HCT116 (cell line): ENCODE measurements around the gene ARHGEF40. TPM values are rescaled to one million over a fixed set of nuclear protein-coding genes. Genes with fewer than 3 reads are reported as not detected.

Experiments
- ATAC-seq: fragments of 200-7000 bp; cut with Tn5 transposase; 2 replicates; pipeline ENCODE4 v1.9.1; 2020; ENCODE audit warnings: mild to moderate bottlenecking, moderate library complexity
- BruUV-seq: library from RNA; stranded (reverse); fragments of 400-500 nt; replicated peaks from 2 replicates; lab custom pipeline; 2021; lab: Mats Ljungman, UMichigan
- CTCF ChIA-PET: fragments of 300-600 bp; sonication (Branson Sonifier 250); formaldehyde crosslinking; loops from one replicate; lab custom pipeline; 2021; ENCODE audit warnings: antibody characterized with exemption; lab: Charles Lee
- POLR2A ChIA-PET: fragments of 300-600, 350-600 bp; sonication (Branson Sonifier 250); formaldehyde crosslinking; loops from one replicate; lab custom pipeline; 2021; ENCODE audit warnings: antibody characterized with exemption; lab: Charles Lee
- RAD21 ChIA-PET, 2 experiments: fragments of 300-600 bp; sonication (Branson Sonifier 250); formaldehyde crosslinking; loops; one replicate each; lab custom pipeline; 2023; ENCODE audit warnings: low total read pairs in 2 of 2; ENCODE audit not compliant: uncharacterized antibody in 2 of 2, unreplicated experiment in 2 of 2, low non-redundant PET in 1 of 2; lab: Charles Lee
- DNase-seq: peaks from one replicate; pipeline ENCODE4 v3.0.0-alpha.2; 2010; ENCODE audit warnings: low read depth, low spot score
- H2AFZ ChIP-seq: fragments of 200-600 bp; shearing (Covaris generic), sonication (generic); 2 replicates; pipeline ENCODE4 v1.6.1; 2017; ENCODE audit warnings: low read depth, mixed run types, mixed read lengths, antibody characterized with exemption, low read length; ENCODE audit not compliant: poor library complexity, severe bottlenecking
- H3K27ac ChIP-seq: 2 replicates; pipeline ENCODE4 v1.5.1; 2012; ENCODE audit warnings: low read depth, low read length
- H3K27me3 ChIP-seq: fragments of 200-600 bp; sonication (generic); 2 replicates; pipeline ENCODE4 v1.6.1; 2016; ENCODE audit warnings: mixed run types, low read length, mixed read lengths; ENCODE audit not compliant: insufficient read depth
- H3K36me3 ChIP-seq, 2 experiments: fragments of 200-500 bp in 1 of 2; fragments of 200-600 bp in 1 of 2; sonication (Bioruptor generic) in 1 of 2; sonication (generic) in 1 of 2; 2 replicates each; pipeline versions ENCODE4 v1.5.1 to v1.6.1; 2014 to 2016; ENCODE audit warnings: low read length in 2 of 2, inconsistent platforms in 1 of 2, mixed read lengths in 1 of 2, mixed run types in 1 of 2; ENCODE audit not compliant: insufficient read depth in 2 of 2, control insufficient read depth in 1 of 2
- H3K4me1 ChIP-seq, 2 experiments: fragments of 200-600 bp in 1 of 2; sonication (generic) in 1 of 2; 2 replicates each; pipeline versions ENCODE4 v1.5.1 to v1.6.1; 2012 to 2017; ENCODE audit warnings: low read length in 2 of 2, inconsistent platforms in 1 of 2, mild to moderate bottlenecking in 1 of 2, mixed read lengths in 1 of 2, mixed run types in 1 of 2, moderate library complexity in 1 of 2; ENCODE audit not compliant: insufficient read depth in 2 of 2, control insufficient read depth in 1 of 2
- H3K4me2 ChIP-seq: fragments of 200-600 bp; sonication (generic); 2 replicates; pipeline ENCODE4 v1.6.1; 2017; ENCODE audit warnings: mixed run types, low read length, mixed read lengths
- H3K4me3 ChIP-seq, 2 experiments: fragments of 200-600 bp in 1 of 2; sonication (generic) in 1 of 2; replicated peaks in 1 of 2; 2 replicates each; pipeline ENCODE4 v1.5.1; 2011 to 2016; ENCODE audit warnings: low read length in 2 of 2, control low read depth in 1 of 2, low read depth in 1 of 2, mild to moderate bottlenecking in 1 of 2, mixed read lengths in 1 of 2, mixed run types in 1 of 2
- H3K79me2 ChIP-seq: fragments of 200-600 bp; sonication (generic); 2 replicates; pipeline ENCODE4 v1.6.1; 2017; ENCODE audit warnings: mild to moderate bottlenecking, mixed run types, low read length, moderate library complexity, mixed read lengths; ENCODE audit not compliant: insufficient read depth
- H3K9ac ChIP-seq: fragments of 200-600 bp; sonication (generic); 2 replicates; pipeline ENCODE4 v1.6.1; 2016; ENCODE audit warnings: low read length, mixed read lengths
- H3K9me2 ChIP-seq: fragments of 200-600 bp; sonication (generic), shearing (Covaris generic); 2 replicates; pipeline ENCODE4 v1.6.1; 2017; ENCODE audit warnings: mixed run types, mild to moderate bottlenecking, moderate library complexity; ENCODE audit not compliant: insufficient read depth
- H3K9me3 ChIP-seq, 2 experiments: fragments of 200-500 bp in 1 of 2; fragments of 200-600 bp in 1 of 2; sonication (Bioruptor generic) in 1 of 2; sonication (generic) in 1 of 2; 2 replicates each; pipeline ENCODE4 v1.6.1; 2014 to 2017; ENCODE audit warnings: low read length in 2 of 2, mixed read lengths in 2 of 2, inconsistent platforms in 1 of 2, low read depth in 1 of 2, mild to moderate bottlenecking in 1 of 2, mixed run types in 1 of 2, moderate library complexity in 1 of 2; ENCODE audit not compliant: control insufficient read depth in 1 of 2, insufficient read depth in 1 of 2
- H4K20me1 ChIP-seq: fragments of 200-600 bp; sonication (generic), shearing (Covaris generic); 2 replicates; pipeline ENCODE4 v1.6.1; 2017; ENCODE audit warnings: mixed run types, mild to moderate bottlenecking, moderate library complexity; ENCODE audit not compliant: insufficient read depth
- RAD21 ChIP-seq: IDR thresholded peaks from 2 replicates; pipeline ENCODE4 v1.6.1; 2012; ENCODE audit warnings: low read depth, mild to moderate bottlenecking
- intact Hi-C: fragments of 100-400 bp; cut with micrococcal nuclease; formaldehyde crosslinking; loops from 2 replicates; pipeline ENCODE4 v1.10.0; 2022
- total RNA-seq: library from RNA; stranded (reverse); gene quantifications from one replicate; pipeline ENCODE4 v1.2.1, GENCODE V29; 2021; ENCODE audit not compliant: unreplicated experiment
- TF ChIP-seq, protein P1 (sequence below), 3 experiments: fragments of 200-600 bp in 1 of 3; sonication (generic) in 1 of 3; IDR thresholded peaks in 2 of 3; conservative IDR thresholded peaks in 1 of 3; 2 replicates each; pipeline ENCODE4 v1.5.1; 2012 to 2017; ENCODE audit warnings: low read depth in 2 of 3, low read length in 2 of 3, antibody characterized with exemption in 1 of 3, borderline replicate concordance in 1 of 3, control low read depth in 1 of 3, mild to moderate bottlenecking in 1 of 3, mixed read lengths in 1 of 3, mixed run types in 1 of 3, moderate library complexity in 1 of 3; ENCODE audit not compliant: insufficient read depth in 1 of 3
- TF ChIP-seq, protein P2 (sequence below): IDR thresholded peaks from 2 replicates; pipeline ENCODE4 v1.6.1; 2011; ENCODE audit warnings: mild to moderate bottlenecking, low read length, moderate library complexity; ENCODE audit not compliant: insufficient replicate concordance; ENCODE audit errors: extremely low read depth

The ARHGEF40 gene
- total RNA-seq, 1 experiment from 2014 or later: 6.3 TPM

DNA sequence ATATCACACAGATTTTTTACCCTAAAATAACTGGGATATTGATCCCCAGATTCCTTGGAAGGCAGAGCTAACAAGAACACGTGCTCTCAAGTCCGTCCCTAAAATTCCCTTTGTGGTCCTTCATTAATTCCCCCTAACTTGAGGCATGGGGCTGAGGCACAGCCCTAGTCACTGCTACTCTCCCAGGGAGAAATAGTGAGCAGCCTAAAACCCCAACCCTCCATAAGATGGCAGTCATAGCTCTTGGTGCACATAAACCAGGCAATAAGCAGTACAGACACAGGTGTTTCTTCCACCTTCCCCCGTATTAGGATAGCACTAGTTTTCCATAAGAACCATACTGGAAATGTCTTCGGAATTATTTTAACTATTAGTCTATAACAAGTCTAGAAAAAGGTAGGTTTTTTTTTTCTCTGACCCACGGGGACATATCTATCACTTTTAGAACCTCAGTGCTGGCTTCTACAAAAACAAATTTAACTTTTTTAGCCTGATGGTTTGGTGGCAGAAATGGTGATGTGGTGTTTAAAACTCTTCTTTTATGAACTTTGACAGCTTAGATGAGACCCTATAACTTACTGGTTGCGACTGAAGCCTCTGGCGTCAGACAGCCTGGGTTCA is 3.1 kb upstream of the ARHGEF40 start:
- peak; percentile 41 for ATAC-seq
- ChIA-PET RAD21 (interaction anchor here (0.9 to 1.3 kb wide), 3 partner anchors 23 to 38 kb away, joined by 3 to 8 read pairs (median 3); no protein-coding TSS in a partner anchor), CTCF (interaction anchor here (0.6 to 3.2 kb wide), 7 partner anchors 20 to 52 kb away, joined by 3 to 59 read pairs (median 5); no protein-coding TSS in a partner anchor), POLR2A (interaction anchor here (0.8 to 2.6 kb wide), 2 partner anchors 38 to 52 kb away, joined by 3 to 14 read pairs; no protein-coding TSS in a partner anchor)
- TF ChIP-seq, protein P1, sequence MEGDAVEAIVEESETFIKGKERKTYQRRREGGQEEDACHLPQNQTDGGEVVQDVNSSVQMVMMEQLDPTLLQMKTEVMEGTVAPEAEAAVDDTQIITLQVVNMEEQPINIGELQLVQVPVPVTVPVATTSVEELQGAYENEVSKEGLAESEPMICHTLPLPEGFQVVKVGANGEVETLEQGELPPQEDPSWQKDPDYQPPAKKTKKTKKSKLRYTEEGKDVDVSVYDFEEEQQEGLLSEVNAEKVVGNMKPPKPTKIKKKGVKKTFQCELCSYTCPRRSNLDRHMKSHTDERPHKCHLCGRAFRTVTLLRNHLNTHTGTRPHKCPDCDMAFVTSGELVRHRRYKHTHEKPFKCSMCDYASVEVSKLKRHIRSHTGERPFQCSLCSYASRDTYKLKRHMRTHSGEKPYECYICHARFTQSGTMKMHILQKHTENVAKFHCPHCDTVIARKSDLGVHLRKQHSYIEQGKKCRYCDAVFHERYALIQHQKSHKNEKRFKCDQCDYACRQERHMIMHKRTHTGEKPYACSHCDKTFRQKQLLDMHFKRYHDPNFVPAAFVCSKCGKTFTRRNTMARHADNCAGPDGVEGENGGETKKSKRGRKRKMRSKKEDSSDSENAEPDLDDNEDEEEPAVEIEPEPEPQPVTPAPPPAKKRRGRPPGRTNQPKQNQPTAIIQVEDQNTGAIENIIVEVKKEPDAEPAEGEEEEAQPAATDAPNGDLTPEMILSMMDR (IDR thresholded peaks at IDR 0.05 in 2 of 3, conservative IDR thresholded peaks at IDR 0.05 in 1 of 3; ENCODE audit: borderline replicate concordance in 1 of 3, insufficient read depth in 1 of 3, low read depth in 2 of 3, low read length in 2 of 3): peak; percentile 30 to 52 (median 40); a peak in 4 of 6 replicates
- TF ChIP-seq RAD21: peak; percentile 57
- TF ChIP-seq, protein P2, sequence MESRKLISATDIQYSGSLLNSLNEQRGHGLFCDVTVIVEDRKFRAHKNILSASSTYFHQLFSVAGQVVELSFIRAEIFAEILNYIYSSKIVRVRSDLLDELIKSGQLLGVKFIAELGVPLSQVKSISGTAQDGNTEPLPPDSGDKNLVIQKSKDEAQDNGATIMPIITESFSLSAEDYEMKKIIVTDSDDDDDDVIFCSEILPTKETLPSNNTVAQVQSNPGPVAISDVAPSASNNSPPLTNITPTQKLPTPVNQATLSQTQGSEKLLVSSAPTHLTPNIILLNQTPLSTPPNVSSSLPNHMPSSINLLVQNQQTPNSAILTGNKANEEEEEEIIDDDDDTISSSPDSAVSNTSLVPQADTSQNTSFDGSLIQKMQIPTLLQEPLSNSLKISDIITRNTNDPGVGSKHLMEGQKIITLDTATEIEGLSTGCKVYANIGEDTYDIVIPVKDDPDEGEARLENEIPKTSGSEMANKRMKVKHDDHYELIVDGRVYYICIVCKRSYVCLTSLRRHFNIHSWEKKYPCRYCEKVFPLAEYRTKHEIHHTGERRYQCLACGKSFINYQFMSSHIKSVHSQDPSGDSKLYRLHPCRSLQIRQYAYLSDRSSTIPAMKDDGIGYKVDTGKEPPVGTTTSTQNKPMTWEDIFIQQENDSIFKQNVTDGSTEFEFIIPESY: no peak
- no TSS peak for BruUV-seq
- no peak overlapping the region for H3K4me2 ChIP-seq
- H3K4me1 ChIP-seq: peaks cover 7 to 28% of the 10 kb centered on the region in 2 experiments
- no peaks in the 10 kb centered on the region for H4K20me1 ChIP-seq
- peak; percentile 19 for DNase-seq
- H2AFZ ChIP-seq: no peak overlapping the region
- H3K9me3 ChIP-seq: no peaks in the 10 kb centered on the region
- H3K27ac ChIP-seq: no peak overlapping the region
- no peaks in the 10 kb centered on the region for H3K9me2 ChIP-seq
- no peaks in the 10 kb centered on the region for H3K79me2 ChIP-seq
- H3K4me3 ChIP-seq: no peak overlapping the region
- peaks cover 9% of the 10 kb centered on the region for H3K27me3 ChIP-seq
- H3K9ac ChIP-seq: no peak overlapping the region
- intact Hi-C loops: no loop called here
- H3K36me3 ChIP-seq: no peaks in the 10 kb centered on the region
